GM06990 (cell line): ENCODE data around the gene RXFP2.

Experiments
- DNase-seq: peaks from one replicate; pipeline ENCODE4 v3.0.0-alpha.2; 2011; ENCODE audit not compliant: insufficient read length; ENCODE audit errors: extremely low read depth
- H3K27me3 ChIP-seq: replicated peaks from 2 replicates; pipeline ENCODE4 v1.6.0; 2011; ENCODE audit warnings: low read length; ENCODE audit not compliant: control insufficient read depth, insufficient read depth
- H3K36me3 ChIP-seq: 2 replicates; pipeline ENCODE4 v1.5.1; 2011; ENCODE audit warnings: low read length; ENCODE audit not compliant: control insufficient read depth, insufficient read depth
- H3K4me3 ChIP-seq: replicated peaks from 2 replicates; pipeline ENCODE4 v1.5.1; 2011; ENCODE audit warnings: low read depth, mild to moderate bottlenecking, control low read depth, low read length
- CTCF ChIP-seq: IDR thresholded peaks from 2 replicates; pipeline ENCODE4 v1.5.1; 2011; ENCODE audit warnings: low read length, control low read depth, mild to moderate bottlenecking, inconsistent platforms; ENCODE audit not compliant: insufficient read depth, poor library complexity, severe bottlenecking

The RXFP2 gene

GRCh38 chr13:31807090-31807541, 67.8 kb downstream of the RXFP2 start:
- TF ChIP-seq CTCF, result no peak
- no peaks in the 10 kb centered on the region; the same call in 1 of the 2 replicates for H3K27me3 ChIP-seq
- no peaks in the 10 kb centered on the region for H3K36me3 ChIP-seq
- H3K4me3 ChIP-seq, result no peak overlapping the region
- DNase-seq, result no peak

- H3K36me3 ChIP-seq, result no peaks in the 10 kb centered on the region
- no peak overlapping the region for H3K4me3 ChIP-seq
- no peaks in the 10 kb centered on the region; the same call in 1 of the 2 replicates for H3K27me3 ChIP-seq
- DNase-seq, result no peak
- no peak for TF ChIP-seq CTCF
Measured at GRCh38 chr13:31814536-31814935, 75.2 kb downstream of the RXFP2 start.

GRCh38 chr13:31815361-31816144, 76.2 kb downstream of the RXFP2 start:
- Histone ChIP-seq H3K27me3 (no peaks in the 10 kb centered on the region), H3K36me3 (no peaks in the 10 kb centered on the region), H3K4me3 (no peak overlapping the region)
- no peak for TF ChIP-seq CTCF
- no peak for DNase-seq

GRCh38 chr13:31818236-31818635, 78.9 kb downstream of the RXFP2 start:
- Histone ChIP-seq H3K36me3 (no peaks in the 10 kb centered on the region), H3K4me3 (no peak overlapping the region), H3K27me3 (no peaks in the 10 kb centered on the region)
- DNase-seq, result no peak
- no peak for TF ChIP-seq CTCF

- Histone ChIP-seq H3K27me3 (no peaks in the 10 kb centered on the region), H3K4me3 (no peak overlapping the region), H3K36me3 (no peaks in the 10 kb centered on the region)
- peak; percentile 6 for DNase-seq
- TF ChIP-seq CTCF, result peak; percentile 21
Measured at GRCh38 chr13:31824705-31825517, 85.6 kb downstream of the RXFP2 start.
